ENCODE measurements around the gene TRIM33. TPM values are rescaled to one million over a fixed set of nuclear protein-coding genes. Genes with fewer than 3 reads are reported as not detected.

Gene TRIM33
- polyA plus RNA-seq, 1 donor (not counting 4 experiments of a cell fraction or from before 2014, with no cell fraction given) = 26.4 TPM

GRCh38 chr1:114502080-114502479, 8.9 kb downstream of the TRIM33 start:
- H4K20me1 ChIP-seq (ENCODE audit: control insufficient read depth, extremely low read depth, insufficient read depth, low read length) = no peaks in the 10 kb centered on the region
- no peak for DNase-seq (ENCODE audit: low read depth, low spot score)

GRCh38 chr1:114499478-114499877, 11.5 kb downstream of the TRIM33 start:
- Histone ChIP-seq H3K4me3 (ENCODE audit: control insufficient read depth in 2 of 3, extremely low read depth in 1 of 3, insufficient read depth in 2 of 3, low read depth in 1 of 3, low read length in 3 of 3) (no peak overlapping the region), H3K4me2 (ENCODE audit: control insufficient read depth, extremely low read depth, insufficient read depth, low read depth, low read length) (no peak overlapping the region), H3K9ac (ENCODE audit: control insufficient read depth, extremely low read depth, insufficient read depth, low read length) (no peak overlapping the region), H3K36me3 (ENCODE audit: control insufficient read depth in 2 of 2, extremely low read depth in 1 of 2, insufficient read depth in 2 of 2, low read length in 2 of 2) (no peaks in the 10 kb centered on the region), H3K4me1 (ENCODE audit: control insufficient read depth, extremely low read depth, insufficient read depth, low read length) (no peaks in the 10 kb centered on the region), H2AFZ (ENCODE audit: control insufficient read depth, low read length) (no peak overlapping the region), H3K79me2 (ENCODE audit: control insufficient read depth, insufficient read depth, low read length) (peaks cover 95% of the 10 kb centered on the region), H3K9me3 (ENCODE audit: control insufficient read depth, low read depth, low read length) (no peaks in the 10 kb centered on the region), H4K20me1 (ENCODE audit: control insufficient read depth, extremely low read depth, insufficient read depth, low read length) (no peaks in the 10 kb centered on the region), H3K27ac (ENCODE audit: control insufficient read depth, insufficient read depth, low read length) (no peak overlapping the region), H3K9me1 (ENCODE audit: control insufficient read depth, extremely low read depth, insufficient read depth, low read length) (no peaks in the 10 kb centered on the region), H3K27me3 (ENCODE audit: control insufficient read depth, extremely low read depth, insufficient read depth, low read length) (no peaks in the 10 kb centered on the region)
- TF ChIP-seq EZH2 (IDR thresholded peaks at IDR 0.05; ENCODE audit: low read length) (no peak), CTCF (optimal IDR thresholded peaks at IDR 0.05 in 1 of 3, IDR thresholded peaks at IDR 0.05 in 1 of 3, conservative IDR thresholded peaks at IDR 0.05 in 1 of 3; ENCODE audit: extremely low read depth in 1 of 3, insufficient read depth in 2 of 3, low read length in 3 of 3) (no peak)
- FAIRE-seq = no peak
- dilution Hi-C loops (cut with MboI; ENCODE audit: extremely low pct_ligation_motif_present, low sequenced_read_pairs) = no loop called here
- DNase-seq (ENCODE audit: low read depth, low spot score) = no peak

More at GRCh38 chr1:114502080-114502479, 8.9 kb downstream of the TRIM33 start:
- FAIRE-seq = no peak
- dilution Hi-C loops (cut with MboI; ENCODE audit: extremely low pct_ligation_motif_present, low sequenced_read_pairs) = no loop called here
- TF ChIP-seq CTCF (optimal IDR thresholded peaks at IDR 0.05 in 1 of 3, IDR thresholded peaks at IDR 0.05 in 1 of 3, conservative IDR thresholded peaks at IDR 0.05 in 1 of 3; ENCODE audit: extremely low read depth in 1 of 3, insufficient read depth in 2 of 3, low read length in 3 of 3) (no peak), EZH2 (IDR thresholded peaks at IDR 0.05; ENCODE audit: low read length) (no peak)
- no peaks in the 10 kb centered on the region for H3K27me3 ChIP-seq (ENCODE audit: control insufficient read depth, extremely low read depth, insufficient read depth, low read length)
- peaks cover 3 to 10% of the 10 kb centered on the region in 2 experiments for H3K36me3 ChIP-seq (ENCODE audit: control insufficient read depth in 2 of 2, extremely low read depth in 1 of 2, insufficient read depth in 2 of 2, low read length in 2 of 2)
- no peak overlapping the region for H2AFZ ChIP-seq (ENCODE audit: control insufficient read depth, low read length)
- H3K79me2 ChIP-seq (ENCODE audit: control insufficient read depth, insufficient read depth, low read length) = peaks cover 95% of the 10 kb centered on the region
- no peak overlapping the region for H3K27ac ChIP-seq (ENCODE audit: control insufficient read depth, insufficient read depth, low read length)
- no peaks in the 10 kb centered on the region for H3K9me3 ChIP-seq (ENCODE audit: control insufficient read depth, low read depth, low read length)
- H3K9me1 ChIP-seq (ENCODE audit: control insufficient read depth, extremely low read depth, insufficient read depth, low read length) = no peaks in the 10 kb centered on the region
- no peaks in the 10 kb centered on the region for H3K4me1 ChIP-seq (ENCODE audit: control insufficient read depth, extremely low read depth, insufficient read depth, low read length)
- H3K9ac ChIP-seq (ENCODE audit: control insufficient read depth, extremely low read depth, insufficient read depth, low read length) = no peak overlapping the region
- no peak overlapping the region for H3K4me2 ChIP-seq (ENCODE audit: control insufficient read depth, extremely low read depth, insufficient read depth, low read depth, low read length)
- H3K4me3 ChIP-seq (ENCODE audit: control insufficient read depth in 2 of 3, extremely low read depth in 1 of 3, insufficient read depth in 2 of 3, low read depth in 1 of 3, low read length in 3 of 3) = no peak overlapping the region
